Right lung (tissue), 5 donors: ENCODE results near the gene LBHD2. TPM values are rescaled to one million over a fixed set of nuclear protein-coding genes. Genes with fewer than 3 reads are reported as not detected.
"Not testable (repeated sequence)": the region's sequence is repeated elsewhere in the genome, so short reads cannot be mapped to it uniquely, and the experiment has no call there.

Experiments used
- DNase-seq, 2 donors: peaks; one replicate each; pipeline ENCODE4 v3.0.0-alpha.2; 2013
- polyA plus RNA-seq, 5 donors: library from polyadenylated mRNA; unstranded; fragments of 120-200 nt; gene quantifications; one replicate each; pipeline versions ENCODE4 v1.2.1 to v1.2.3, GENCODE V29; 2013; ENCODE audit warnings: inconsistent platforms in 1 of 5, low replicate concordance in 1 of 5; ENCODE audit not compliant: insufficient read length in 5 of 5, insufficient read depth in 1 of 5

LBHD2 gene
- polyA plus RNA-seq, 5 donors = not detected

- DNase-seq = peak in 1 of 2 donors; percentile 61
Observed at GRCh38 chr14:103118018-103118662, 34.1 kb downstream of the LBHD2 start.

DNA sequence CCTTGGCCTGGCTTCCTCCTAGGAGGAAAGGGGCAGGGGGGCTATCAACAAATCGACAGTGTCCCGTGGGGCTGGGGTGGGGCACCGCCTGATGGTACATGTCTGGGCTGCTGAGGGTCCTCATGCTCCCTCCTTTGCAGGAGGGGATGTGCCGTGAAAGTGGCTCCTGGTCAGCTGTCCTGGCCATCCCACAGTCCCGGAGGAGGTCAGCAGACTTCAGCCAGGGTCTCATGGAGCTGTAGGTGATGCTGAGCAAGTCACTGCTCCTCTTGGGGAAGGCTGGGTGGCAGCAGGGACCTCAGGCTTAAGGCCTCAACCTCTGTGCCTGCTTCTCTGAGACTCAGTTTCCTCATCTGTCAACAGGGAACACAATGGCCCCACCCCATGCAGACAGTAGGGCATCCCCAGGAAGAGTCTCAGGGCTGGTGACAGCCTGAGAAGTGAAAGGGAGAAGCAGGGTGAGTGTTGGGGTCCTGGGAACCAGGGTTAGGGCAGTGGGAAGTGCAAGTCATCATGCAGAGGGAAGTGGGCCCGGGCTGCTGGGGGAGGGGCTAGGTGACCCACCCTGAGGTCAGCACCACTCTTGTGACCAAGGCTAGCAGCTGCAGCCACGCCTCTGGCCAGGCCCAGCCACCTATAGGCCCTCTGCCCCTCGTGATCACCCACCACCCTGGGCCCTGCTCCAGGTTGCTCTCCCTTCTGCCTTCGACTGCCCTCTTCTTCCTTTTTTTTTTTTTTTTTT is 34.8 kb downstream of the LBHD2 start:
- no peak for DNase-seq

- not testable (repeated sequence) for DNase-seq
Observed at GRCh38 chr14:103119527-103119926, 35.5 kb downstream of the LBHD2 start.

GRCh38 chr14:103121121-103121845 is 37.3 kb downstream of the LBHD2 start:
- peak in 1 of 2 donors; percentile 69 for DNase-seq

GRCh38 chr14:103121846-103122584 is 38.0 kb downstream of the LBHD2 start:
- DNase-seq = peak; percentile 83 to 84

DNA sequence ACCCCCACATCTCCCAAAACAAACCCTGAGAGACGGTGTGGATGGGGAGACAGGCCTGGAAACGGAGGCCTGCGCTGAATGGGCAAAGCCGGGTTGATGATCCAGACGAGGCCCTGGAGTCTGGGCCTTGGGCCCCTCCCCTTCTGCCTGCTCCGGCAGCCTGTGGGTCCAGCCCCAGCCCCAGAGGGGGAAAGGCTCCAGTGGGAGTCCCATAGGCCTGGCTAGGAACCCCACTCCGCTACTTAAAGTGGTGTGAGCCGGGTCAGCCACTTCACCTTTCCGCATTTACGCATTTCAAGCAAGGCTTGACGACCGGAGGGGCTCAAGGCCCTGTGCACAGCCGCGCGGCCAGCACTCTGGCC is 38.6 kb downstream of the LBHD2 start:
- DNase-seq = no peak

DNA sequence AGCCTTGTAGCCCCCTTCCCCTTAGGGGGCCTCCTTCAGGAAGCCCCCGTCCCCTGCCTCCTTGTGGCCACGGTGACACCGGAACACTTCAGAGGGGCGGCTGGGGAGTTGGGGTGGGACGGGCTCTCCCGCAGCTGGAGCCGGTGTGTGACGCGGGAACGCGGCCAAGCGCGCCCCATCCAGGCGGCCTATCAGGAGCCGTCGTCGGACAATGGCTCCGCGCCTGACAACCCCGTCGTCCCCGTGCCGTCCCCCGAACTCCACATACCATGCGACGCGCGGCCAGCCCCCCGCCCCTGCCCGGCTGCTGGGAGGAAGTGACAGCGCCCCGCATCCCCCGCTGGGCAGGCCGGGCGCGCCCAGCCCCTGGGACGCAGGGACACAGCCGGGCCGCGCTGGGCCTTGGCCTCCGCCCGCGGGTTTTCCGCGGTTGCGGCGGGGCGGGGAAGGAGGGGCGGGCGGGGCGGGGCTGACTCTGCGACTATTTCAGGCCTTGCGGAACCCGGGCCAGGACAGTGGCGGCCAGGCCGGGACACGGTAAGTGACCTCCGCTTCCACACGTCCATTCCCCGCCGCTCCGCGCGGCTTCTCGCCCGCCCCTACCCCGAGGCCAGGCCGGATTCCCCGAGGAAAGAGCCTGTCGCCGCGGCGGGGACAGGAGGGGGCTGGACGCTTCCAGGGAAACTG is 39.1 kb downstream of the LBHD2 start, which contains the start of gene TNFAIP2:
TNFAIP2 (plus strand) TSS at position 515 of the 687 bp plus-strand sequence. CDS start 2,997 bp downstream, outside the sequence.
- peak; percentile 57 to 60 for DNase-seq

DNA sequence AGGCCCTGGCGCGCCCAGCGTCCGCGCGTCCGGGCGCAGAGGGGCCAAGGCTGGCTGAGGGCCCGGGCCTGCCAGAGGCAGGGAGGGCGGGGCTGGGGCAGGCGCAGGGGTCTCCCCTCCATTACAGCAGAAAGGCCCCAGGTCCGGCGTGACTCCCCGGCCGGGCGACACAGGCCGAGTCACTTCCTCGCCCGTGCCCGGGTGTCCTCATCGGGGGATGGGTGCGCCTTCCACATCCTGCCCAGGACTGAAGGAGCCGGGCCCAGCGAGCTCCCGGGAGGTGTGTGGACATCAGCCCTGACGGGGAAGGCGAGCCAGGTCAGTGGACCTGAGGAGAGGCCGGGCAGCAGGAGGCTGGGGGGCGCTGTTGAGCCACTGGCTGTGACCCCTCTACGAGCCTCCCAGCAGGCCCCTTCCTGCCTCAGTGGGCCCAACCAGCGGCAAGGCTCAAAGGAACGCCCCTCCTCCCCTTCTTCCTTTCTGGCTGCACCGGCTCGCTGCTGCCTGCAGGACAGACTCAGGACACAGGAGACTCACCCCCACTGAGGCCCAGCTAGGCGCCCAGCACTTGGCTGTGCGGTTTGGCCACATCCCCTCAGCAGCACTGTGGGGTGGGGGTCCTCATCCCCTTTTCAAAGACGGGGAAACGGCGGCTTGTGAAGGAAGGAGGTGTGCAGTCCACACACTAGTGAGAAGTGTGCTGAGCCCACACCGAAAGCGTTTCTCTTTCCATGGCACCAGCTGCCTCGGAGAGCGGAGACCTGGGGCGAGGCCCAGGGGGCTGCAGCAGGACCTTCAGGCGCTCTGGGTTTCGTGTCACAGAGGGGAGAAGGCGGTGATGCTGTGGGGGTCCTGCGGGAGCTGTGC is 39.9 kb downstream of the LBHD2 start:
- DNase-seq = no peak

DNA sequence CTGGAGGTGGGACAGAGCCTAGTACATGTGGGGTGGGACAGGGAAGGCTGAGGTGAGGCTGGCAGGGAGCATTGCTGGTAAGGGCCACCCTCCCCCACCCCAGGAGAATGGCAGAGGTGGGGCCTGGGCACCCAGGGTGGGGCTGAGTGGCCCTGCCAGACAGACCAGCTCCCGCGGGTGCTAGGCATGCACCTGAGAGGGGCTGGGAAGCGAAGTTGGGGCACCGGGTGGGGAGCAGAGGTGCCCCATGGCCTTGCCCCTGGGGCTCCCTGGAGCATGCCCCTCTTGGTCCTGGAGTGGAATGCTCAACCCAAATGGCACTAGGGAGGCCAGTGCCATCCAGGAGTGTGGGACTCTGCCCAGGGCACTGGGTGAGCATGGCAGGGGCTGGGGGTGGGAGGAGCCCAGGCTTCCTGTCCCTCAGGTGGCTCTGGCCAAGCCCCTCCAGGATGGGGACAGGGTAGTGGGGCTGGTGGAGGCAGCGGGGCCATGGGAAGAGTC is 40.5 kb downstream of the LBHD2 start:
- no peak for DNase-seq

DNA sequence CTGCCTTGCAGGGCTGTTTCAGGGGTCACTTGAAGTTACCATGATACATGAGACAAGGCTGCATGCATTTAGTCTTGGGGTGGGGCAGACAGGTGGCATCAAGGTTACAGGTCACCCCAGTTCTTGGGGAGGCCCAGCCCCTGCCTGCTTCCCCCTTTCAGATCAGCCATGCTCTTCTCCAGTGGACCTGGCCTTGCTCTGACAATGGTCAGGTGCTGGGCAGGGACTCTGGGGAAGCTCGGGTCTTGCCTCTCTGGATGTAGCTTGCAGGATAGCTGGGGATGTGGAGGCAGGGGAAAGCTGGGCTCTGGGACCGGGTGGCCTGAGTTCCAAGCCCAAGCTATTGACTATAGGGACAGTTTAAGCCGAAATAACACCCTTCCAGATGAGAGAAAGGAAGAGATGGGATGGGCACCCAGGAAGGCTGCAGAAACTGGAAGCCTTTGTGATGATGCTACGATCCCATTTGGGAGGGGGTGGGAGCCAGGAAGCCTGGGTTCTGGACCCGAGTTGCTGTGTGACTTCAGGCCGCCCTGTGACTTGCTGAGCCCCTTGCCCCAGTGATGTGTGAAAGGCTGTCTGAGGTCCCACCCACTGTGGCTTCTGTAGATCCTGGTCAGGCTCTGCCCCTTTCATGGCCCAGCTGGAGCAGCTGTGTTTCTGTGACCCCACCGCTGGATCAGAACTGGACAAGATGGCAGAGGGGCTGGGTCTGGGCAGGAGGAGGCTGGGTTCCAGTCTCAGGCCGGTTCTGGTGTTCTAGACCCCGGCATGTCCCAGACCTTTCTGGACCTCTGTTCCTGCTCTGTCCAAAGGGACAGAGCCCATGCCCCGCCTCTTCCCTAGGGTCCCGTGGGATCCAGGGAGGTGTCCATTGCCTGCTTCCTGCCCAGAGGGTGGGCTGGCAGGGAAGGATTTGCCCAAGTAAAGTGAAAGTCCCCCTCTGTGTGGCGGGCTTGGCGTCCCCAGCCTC is 41.4 kb downstream of the LBHD2 start:
- no peak for DNase-seq

DNA sequence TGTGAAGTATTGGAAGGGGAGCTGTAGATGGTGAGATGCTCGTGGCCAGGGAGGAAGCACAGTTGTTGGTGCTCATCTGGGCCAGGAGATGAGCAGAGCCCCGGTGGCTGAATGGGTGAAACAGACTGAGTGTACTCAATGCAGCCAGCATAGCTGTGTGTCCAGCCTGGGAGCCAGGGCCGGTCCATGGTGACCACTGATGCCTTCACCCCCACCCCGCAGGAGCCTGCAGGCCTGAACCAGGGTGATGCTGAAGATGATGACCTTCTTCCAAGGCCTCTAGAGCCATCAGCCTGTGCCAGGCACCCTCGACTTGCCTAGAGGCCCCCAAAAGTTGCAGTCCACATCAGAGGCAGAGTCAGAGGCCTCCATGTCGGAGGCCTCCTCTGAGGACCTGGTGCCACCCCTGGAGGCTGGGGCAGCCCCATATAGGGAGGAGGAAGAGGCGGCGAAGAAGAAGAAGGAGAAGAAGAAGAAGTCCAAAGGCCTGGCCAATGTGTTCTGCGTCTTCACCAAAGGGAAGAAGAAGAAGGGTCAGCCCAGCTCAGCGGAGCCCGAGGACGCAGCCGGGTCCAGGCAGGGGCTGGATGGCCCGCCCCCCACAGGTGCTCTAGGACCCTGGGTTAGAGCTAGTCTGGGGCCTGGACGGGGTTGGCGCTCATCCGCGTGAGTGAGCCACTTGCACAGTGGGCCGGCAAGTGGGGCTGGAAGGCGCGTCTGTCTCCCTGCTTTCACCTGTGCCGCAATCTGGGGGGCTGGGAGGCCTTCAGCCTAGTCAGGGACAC is 42.3 kb downstream of the LBHD2 start:
- no peak for DNase-seq

DNA sequence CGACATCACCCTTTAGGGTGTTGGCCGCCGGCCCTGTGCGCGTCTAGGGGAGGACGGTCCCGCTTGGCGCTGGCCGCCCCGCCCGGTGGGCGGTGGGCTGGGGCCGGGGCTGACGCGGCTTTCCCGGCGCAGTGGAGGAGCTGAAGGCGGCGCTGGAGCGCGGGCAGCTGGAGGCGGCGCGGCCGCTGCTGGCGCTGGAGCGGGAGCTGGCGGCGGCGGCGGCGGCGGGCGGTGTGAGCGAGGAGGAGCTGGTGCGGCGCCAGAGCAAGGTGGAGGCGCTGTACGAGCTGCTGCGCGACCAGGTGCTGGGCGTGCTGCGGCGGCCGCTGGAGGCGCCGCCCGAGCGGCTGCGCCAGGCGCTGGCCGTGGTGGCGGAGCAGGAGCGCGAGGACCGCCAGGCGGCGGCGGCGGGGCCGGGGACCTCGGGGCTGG is 42.9 kb downstream of the LBHD2 start:
- DNase-seq = peak in 1 of 2 donors; percentile 58

DNA sequence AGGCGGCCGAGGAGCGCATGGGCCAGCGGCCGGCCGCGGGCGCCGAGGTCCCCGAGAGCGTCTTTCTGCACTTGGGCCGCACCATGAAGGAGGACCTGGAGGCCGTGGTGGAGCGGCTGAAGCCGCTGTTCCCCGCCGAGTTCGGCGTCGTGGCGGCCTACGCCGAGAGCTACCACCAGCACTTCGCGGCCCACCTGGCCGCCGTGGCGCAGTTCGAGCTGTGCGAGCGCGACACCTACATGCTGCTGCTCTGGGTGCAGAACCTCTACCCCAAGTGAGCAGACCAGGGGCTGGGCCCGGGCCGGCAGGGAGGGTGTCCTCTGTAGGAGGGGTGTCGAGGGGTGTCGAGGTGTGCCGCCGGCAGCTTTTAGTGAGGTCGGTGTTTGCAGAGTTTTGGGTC is 43.3 kb downstream of the LBHD2 start:
- no peak for DNase-seq

DNA sequence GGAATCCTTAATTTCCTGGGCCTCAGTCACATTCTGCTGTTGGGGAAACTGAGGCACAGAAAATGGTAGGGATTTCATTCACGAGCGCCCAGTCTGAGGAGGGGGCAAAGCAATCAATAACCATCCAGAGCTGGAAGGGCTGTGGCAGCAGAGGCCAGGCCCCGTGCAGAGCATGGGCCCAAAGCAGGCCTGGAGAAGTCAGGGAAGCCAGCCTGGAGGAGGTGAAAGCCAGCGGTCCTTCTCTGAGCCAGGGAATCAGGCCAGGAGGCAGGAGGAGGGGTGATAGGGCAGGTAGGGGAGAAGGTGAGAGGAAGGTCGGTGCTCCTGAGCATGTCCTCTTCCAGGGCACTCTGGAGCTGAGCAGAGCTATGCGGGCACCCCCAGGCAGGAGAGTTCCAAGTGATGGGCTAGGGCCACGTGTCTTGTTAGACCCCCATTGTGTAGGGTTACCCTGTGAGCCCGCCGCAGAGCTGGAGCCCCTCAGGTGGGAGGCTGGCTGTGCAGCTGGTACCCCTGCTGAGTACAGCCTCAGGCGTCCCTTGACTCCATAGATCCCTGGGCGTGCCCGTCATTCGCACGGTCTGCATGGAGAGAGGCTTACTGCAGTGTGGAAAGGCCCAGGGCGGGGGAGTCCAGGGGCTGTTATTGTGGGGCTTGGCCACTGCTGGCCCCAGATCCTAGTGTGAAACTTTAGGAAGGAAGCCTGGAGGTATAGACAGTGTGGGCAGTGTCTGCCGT is 44.0 kb downstream of the LBHD2 start:
- no peak for DNase-seq

DNA sequence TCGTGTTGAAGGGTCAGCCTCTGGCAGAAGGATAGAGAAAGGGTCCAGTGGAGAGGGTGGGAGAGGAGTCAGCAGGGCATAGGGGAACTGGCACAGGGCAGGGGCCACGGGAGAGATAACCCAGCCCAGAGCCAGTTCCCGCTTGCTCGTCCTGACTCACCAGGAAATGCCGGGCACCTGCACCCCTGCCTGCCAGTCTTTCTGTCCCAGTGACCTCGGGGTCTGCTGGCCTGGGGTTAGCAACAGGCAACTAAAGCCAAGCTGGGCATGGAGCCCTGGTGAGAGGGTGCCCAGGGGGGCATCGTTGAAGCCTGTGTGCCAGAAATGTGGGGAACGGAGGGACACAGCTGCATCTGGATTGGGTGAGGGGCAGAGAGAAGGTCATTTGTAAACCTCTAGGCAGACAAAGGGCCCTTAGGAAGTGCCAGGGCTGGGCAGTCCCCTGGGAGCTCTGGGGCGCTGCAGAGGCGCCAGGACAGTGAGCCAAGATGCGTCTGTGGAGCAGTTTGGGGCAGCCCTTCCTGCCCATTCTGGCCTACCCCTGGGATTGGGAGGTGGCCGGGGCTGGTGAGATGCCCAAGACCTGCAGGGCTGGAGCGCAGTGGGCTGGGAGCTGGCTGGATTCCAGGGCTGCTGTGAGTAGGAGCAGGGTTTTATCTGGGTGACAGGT is 44.8 kb downstream of the LBHD2 start:
- no peak for DNase-seq

DNA sequence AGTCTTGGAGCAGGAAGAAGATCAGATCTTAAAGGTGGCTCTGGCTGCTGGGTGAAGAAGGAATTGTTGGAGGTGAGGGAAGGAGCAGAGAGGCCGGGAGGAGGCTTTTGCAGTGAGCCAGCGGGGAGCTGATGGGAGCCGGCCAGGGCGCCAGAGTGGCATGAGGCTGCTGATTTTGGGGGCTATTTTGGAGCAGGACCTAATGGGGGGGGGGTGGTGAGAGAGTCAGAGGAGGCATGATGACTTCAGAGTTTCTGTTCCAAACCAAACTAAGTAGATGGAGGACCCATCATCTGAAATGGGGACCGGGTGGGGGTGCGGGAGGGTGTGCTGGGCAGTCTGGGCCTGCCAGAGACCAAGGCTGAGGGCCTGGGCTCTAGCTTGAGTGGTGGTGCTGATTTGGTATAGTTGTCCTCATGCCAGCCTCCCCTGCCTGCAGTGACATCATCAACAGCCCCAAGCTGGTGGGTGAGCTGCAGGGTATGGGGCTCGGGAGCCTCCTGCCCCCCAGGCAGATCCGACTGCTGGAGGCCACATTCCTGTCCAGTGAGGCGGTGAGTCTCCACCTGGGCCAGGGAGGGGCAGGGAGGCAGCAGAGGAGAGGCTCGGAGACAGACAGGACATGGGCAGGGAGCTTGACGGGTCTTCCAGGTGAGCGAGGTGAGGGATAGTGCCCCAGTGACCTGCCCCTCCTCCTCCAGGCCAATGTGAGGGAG is 45.4 kb downstream of the LBHD2 start:
- DNase-seq = no peak
